ENCODE measurements around the gene FSTL3. TPM values are rescaled to one million over a fixed set of nuclear protein-coding genes. Genes with fewer than 3 reads are reported as not detected.

FSTL3 gene
- polyA plus RNA-seq, 1 donor = 17.8 TPM

GRCh38 chr19:645912-646778, 30.0 kb upstream of the FSTL3 start:
- no peak for DNase-seq (ENCODE audit: low read depth)

GRCh38 chr19:646779-647565, 29.2 kb upstream of the FSTL3 start:
- DNase-seq (ENCODE audit: low read depth) = no peak

DNA sequence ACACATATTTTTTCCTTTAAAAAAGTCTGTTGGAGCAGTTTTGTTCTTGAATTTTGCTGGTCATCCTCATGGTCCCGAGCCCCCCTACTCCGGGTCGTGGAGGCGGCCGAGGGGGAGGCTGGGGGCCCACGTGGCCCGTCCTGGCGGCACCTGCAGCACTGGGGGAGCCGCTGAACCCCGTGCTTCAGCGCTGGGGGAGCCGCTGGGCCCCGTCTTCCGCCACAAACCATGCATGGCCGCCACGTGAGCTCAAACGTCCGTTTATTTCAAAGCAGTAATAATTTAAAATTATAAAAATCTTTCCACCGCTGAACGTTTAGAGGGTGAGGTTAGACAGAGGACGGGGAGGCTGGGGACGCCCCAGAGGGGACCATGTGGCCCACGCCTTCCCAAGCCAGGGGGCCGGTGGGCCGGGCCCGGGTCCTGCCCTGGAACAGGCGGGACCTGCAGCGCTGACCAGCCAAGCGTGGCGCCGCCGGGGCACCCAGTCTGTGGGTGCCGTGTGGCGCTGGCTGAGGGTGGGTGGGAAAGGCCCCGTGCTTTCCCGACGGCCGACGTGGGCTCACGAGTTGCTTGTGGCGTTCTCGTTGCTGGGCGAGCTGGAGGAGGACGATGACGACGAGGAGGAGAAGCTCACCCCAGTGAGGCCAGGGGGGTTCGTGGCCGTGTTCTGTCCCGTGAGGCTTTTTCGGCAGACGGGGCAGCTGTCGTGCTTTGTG, 28.5 kb upstream of the FSTL3 start:
- DNase-seq (ENCODE audit: low read depth) = no peak

DNA sequence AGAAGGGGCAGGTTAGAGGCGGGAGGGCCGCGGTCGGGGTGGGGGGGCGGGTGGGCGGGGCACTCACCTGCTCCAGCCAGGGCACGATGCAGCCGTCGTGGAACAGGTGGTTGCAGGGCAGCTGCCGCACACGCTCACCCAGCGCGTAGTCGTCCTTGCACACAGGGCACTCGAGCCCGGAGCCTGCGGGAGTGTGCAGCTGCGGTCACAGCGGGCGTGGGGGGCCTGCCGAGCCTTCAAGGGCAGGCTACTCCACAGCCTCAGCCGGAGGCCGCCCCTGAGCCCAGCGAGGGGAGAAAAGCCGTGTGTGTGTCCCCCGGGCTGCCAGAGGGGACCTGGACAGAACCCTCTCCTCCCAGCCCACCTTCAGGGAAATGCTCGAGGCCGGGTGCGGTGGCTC, 27.9 kb upstream of the FSTL3 start:
- no peak for DNase-seq (ENCODE audit: low read depth)

DNA sequence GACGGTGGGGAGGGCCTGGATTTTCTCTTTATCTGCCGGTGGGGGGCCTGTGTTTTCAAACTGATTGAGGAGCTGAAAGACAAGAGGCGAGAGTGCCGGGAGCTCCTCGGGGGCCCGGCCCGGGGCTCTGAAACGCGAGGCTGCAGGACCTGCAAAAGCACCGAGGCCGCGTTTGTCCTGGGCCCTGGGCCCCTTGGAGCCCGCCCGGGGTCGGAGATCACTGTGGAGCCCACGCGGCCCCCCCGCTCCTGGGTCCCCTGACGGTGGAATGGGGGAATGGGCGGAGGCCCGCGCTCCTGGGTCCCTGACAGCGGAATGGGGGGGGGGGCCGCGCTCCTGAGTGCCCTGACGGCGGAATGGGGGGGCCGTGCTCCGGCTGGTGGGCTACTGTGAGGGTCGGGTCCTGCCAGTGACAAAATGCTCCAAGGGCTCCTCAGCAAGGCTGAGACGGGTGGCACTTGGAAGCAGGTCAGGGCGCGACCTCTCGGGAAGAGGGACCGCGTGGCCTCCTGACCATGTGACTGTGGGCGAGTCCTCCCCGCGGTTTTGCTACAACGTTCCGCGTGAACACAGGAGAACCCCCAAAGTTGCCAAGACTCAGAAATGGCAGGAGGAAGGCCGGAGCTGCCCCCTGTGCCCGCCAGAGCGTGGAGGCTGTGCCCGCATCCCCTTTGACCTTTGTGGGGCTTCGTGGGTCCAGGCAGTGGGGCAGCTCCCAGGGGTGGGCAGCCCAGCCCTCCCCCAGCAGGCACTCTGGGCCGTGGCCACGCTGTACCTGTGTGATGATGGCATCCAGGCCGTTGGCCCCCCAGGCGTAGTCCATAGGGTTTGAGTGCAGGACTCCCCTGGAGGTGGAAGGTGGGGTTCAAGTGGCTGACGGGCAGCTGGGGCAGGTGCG, 27.0 kb upstream of the FSTL3 start:
- no peak for DNase-seq (ENCODE audit: low read depth)

GRCh38 chr19:650121-650520, 26.1 kb upstream of the FSTL3 start:
- DNase-seq (ENCODE audit: low read depth) = no peak

- DNase-seq (ENCODE audit: low read depth) = no peak
Measured at GRCh38 chr19:651114-651818, 24.9 kb upstream of the FSTL3 start.

DNA sequence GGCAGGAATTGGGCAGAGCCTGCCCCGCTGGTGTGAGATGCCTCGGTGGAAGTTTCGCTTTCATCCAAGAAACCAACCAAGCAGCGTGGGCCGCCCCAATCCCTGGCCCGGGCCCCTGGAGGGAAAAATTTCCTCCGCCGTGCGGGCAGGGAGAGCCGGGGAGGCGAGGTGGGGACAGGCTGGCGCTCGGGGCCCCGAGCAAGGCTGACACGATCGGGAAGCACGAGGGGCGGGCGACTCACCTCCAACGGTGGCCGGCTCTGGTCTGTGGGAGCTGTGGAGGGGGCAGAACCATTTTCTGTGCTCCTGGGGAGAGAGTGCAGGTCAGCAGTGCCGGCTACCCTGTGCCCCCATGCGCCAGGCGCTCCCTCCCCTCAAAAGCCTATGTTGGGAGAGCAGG, 24.2 kb upstream of the FSTL3 start:
- no peak for DNase-seq (ENCODE audit: low read depth)

DNA sequence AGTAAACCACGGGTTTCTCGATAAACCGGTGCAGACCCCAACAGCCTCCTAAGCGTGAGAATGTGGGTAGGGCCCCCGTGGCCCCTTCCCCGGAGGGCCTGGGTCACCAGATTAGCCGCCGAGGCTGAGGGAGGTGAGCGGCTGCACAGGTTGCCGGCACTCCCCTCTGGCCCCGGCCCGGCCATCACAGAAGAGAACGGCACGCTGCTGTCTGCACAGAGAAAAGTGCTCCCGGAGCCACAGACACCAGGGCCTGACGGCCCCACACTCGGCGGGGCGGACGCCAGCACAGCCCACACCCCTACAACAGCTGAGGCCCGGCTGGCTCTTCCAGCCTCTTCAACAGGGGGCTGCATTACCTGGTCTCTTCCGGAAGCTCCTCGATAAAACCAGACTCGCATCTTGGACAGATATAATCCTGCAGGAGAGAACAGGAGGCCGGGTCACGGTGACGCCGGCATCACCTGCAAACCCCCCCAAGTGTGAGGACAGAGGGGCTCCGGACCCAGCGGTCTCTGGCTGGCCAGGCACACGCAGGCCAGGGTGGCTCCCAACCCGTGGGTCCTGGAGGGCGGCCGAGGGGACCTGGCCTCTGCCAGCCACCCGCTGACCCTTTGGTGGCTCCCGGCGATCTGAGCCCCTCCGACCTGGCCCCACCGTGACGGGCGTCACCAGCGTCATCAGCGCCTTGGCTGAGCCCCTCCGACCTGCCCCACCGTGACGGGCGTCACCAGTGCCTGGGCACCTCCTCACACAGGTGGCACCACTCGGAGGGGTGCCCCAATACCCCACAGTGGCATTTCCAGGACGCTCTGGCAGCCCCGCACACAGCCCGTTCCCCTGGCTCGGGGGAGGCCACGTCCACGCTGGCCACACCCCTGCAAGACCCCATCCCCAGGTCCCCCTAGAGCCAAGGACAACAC, 23.5 kb upstream of the FSTL3 start:
- no peak for DNase-seq (ENCODE audit: low read depth)

GRCh38 chr19:653425-653824, 22.8 kb upstream of the FSTL3 start:
- DNase-seq (ENCODE audit: low read depth) = no peak

GRCh38 chr19:655691-656090, 20.5 kb upstream of the FSTL3 start:
- DNase-seq (ENCODE audit: low read depth) = no peak

DNA sequence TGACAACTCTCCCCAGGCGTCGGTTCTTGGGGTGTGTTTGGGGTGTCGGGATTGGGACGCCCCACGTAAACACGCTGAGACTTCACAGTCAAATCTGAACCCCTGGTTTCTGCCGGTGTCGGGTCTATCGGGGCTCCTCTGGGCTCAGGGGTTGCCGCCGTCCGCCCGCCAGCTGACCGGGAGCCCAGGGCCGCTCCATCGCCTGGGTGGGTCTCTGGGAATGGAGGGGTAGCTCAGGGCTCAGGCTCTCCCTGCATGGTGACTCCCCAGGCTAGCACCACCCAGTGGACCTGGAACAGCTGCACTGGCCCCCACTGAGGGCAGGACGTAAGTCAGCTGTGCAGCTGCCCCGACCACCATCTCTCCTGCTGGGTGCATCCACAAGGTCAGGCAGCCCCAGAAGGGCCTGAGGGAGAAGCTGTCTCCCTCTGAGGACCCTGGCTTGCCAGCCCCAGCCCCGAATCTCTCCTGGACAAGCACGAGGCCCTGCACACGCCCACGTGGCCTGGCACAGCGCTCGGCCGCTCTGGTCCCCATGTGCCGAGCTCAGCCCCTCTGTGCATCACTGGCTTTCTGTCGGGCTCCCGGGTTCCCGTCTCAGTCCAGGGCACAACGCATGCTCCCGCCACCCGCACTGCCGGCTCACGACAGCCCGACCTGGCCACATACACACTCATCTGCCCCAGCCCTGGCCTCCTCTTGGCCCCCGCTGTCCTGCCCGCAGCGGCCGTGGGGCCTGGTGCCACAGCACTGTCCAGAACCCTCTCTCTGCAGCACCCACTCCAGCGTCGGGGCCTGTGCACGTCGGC, 19.2 kb upstream of the FSTL3 start:
- no peak for DNase-seq (ENCODE audit: low read depth)

DNA sequence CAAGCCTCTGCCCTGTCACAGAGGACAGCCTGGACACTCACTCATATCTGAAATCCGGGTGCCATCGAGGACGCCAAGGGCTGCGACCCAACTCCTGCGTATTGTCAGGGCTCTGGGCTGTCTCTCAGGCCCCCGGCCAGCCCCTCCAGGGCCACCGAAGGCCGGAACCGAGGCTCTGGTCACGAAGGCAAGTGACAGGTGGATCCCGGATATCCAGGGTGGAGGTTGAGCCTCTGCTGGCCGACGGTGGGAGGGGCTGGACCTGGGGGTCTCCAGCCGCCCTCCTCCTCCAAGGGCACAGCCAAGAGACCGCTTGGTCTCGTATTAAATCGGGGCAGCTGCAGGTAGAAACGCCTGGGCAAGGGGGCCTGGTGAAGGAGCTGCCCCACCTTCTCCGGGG, 18.6 kb upstream of the FSTL3 start:
- DNase-seq (ENCODE audit: low read depth) = no peak

DNA sequence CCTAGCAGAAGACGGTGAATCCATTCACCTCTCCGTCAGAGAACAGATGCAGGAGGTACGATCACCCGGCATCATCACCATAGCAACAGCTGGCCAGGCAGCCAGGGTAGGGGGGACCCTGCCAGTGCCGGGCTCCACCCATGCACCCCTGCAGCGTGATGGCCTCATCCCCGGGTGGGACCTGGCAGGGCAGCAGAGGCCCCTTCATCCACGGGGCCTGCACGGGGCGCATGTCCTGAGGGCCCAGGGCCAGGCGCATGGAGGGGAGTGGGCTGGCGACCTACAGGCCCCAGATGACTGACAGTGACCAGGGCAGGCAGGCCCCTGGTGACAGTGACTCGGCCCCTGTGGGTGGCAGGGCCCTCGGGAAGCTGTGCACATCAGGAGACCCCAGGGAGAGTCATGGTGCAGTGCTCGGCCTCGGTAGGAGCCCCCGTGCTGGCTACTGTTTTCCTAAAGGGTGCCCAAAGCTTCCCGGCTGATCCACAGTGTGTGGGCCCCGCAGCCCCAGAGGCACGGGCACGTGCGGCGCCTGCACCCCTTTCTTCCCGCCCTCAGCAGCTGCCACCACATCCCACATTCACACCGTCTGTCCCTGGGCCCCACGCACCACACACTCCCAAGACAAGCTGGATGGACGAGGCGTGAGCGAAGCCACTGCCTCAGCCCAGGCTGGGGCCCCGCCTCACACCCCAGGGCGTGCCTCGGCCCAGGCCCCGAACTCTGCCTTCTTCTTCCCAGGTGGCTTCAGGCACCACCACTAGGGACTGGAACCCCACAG, 17.9 kb upstream of the FSTL3 start:
- DNase-seq (ENCODE audit: low read depth) = no peak

GRCh38 chr19:658916-659839, 17.0 kb upstream of the FSTL3 start:
- DNase-seq (ENCODE audit: low read depth) = no peak

DNA sequence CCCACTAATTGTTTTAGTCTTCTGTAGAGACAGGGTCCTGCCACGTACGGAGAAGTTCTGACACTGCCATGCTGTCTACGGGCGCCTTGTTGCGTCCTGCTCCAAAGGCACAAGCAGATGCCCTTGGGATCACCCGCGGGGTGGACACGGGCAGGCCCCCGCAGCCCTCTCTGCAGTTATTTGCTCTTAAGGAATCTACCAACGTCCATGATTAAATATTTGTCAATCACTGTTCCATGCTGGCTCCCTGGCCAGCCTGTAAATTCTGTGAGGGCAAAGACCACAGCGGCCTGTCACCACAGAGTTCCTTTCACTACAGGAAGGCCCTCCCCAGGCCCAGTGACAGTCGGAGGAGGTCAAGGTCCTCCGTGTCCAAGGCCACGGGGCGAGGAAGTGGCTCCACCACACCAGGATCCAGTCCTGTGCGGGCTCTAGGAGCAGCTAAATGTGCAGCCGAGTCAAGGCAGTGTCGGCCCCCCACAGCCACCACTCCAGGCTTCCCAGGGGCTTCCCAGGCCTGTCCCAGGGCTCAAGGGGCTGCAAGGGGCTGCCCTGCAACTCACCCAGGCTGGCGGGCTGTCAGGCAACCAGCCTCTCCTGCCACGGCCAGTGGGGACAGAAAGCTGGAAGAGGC, 15.3 kb upstream of the FSTL3 start:
- no peak for DNase-seq (ENCODE audit: low read depth)
